ENCODE results near the gene TMEM151B.

DNA sequence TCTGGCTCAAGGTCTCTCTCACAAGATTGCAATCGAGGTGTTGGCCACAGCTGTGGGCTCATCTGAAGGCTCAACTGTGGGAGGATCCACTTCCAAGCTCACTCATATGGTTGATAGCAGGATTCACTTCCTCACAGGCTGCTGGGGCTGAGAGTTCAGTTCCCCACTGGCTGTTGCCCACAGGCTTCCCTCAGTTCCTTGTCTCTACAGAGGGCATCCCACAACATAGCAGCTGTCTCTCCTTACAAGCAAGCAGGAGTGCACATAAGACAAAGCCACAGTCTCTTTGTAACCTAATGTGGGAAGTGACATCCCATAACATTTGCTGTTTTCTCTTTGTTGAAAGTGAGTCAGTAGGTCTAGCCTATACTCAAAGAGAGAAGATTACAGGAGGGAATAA is 86.2 kb downstream of the TMEM151B start:
- TF ChIP-seq CTCF (IDR thresholded peaks at IDR 0.05) (no peak), POLR2A (IDR thresholded peaks at IDR 0.05) (no peak)
